Neural cell (in vitro differentiated cells): ENCODE measurements around the gene RAC2. TPM values are rescaled to one million over a fixed set of nuclear protein-coding genes. Genes with fewer than 3 reads are reported as not detected.

Source experiments
- H2AFZ ChIP-seq: fragments of 200-600, 300-800 bp; sonication (generic), shearing (Covaris generic); 2 replicates; pipeline ENCODE4 v1.6.0; 2014; ENCODE audit warnings: low read depth, mild to moderate bottlenecking, antibody characterized with exemption, low read length, moderate library complexity
- H3F3A ChIP-seq: fragments of 200-600 bp; shearing (Covaris generic); 2 replicates; pipeline ENCODE4 v1.6.1; 2016; ENCODE audit warnings: mild to moderate bottlenecking, moderate library complexity, mixed read lengths, antibody characterized with exemption, low read length; ENCODE audit not compliant: insufficient read depth, poor library complexity, severe bottlenecking
- H3K27ac ChIP-seq: fragments of 200-600, 300-800 bp; sonication (generic), shearing (Covaris generic); 2 replicates; pipeline ENCODE4 v1.5.1; 2014; ENCODE audit warnings: mild to moderate bottlenecking, low read length, moderate library complexity
- H3K27me3 ChIP-seq: fragments of 300-800, 200-600 bp; sonication (generic), shearing (Covaris generic); 2 replicates; pipeline ENCODE4 v1.6.0; 2014; ENCODE audit warnings: mild to moderate bottlenecking, low read depth, low read length, moderate library complexity; ENCODE audit not compliant: insufficient read depth
- H3K36me3 ChIP-seq: fragments of 300-800, 200-600 bp; sonication (generic), shearing (Covaris generic); 2 replicates; pipeline ENCODE4 v1.5.1; 2014; ENCODE audit warnings: mild to moderate bottlenecking, antibody characterized with exemption, low read length, moderate library complexity; ENCODE audit not compliant: insufficient read depth
- H3K4me2 ChIP-seq: fragments of 300-800, 200-600 bp; sonication (generic), shearing (Covaris generic); 2 replicates; pipeline ENCODE4 v1.6.0; 2014; ENCODE audit warnings: mild to moderate bottlenecking, low read length
- H3K4me3 ChIP-seq: fragments of 300-800, 200-600 bp; sonication (generic), shearing (Covaris generic); 2 replicates; pipeline ENCODE4 v1.5.1; 2014; ENCODE audit warnings: mild to moderate bottlenecking, low read length, moderate library complexity
- H3K79me2 ChIP-seq: fragments of 200-600 bp; shearing (Covaris generic); replicated peaks from 2 replicates; pipeline ENCODE4 v1.6.0; 2014; ENCODE audit warnings: mild to moderate bottlenecking, low read length, moderate library complexity; ENCODE audit not compliant: insufficient read depth
- H3K9ac ChIP-seq: fragments of 300-800, 200-600 bp; sonication (generic), shearing (Covaris generic); 2 replicates; pipeline ENCODE4 v1.6.1; 2016; ENCODE audit warnings: mild to moderate bottlenecking, low read length, mixed read lengths
- H3K9me2 ChIP-seq: fragments of 200-600 bp; shearing (Covaris generic); 2 replicates; pipeline ENCODE4 v1.6.1; 2016; ENCODE audit warnings: mild to moderate bottlenecking, low read length, mixed read lengths; ENCODE audit not compliant: insufficient read depth
- H3K9me3 ChIP-seq: fragments of 200-600, 300-800 bp; sonication (generic), shearing (Covaris generic); 2 replicates; pipeline ENCODE4 v1.6.1; 2016; ENCODE audit warnings: mild to moderate bottlenecking, mixed run types, low read length, moderate library complexity, mixed read lengths
- H4K20me1 ChIP-seq: fragments of 200-600 bp; shearing (Covaris generic); 2 replicates; pipeline ENCODE4 v1.6.1; 2016; ENCODE audit warnings: mild to moderate bottlenecking, mixed run types; ENCODE audit not compliant: insufficient read depth
- CTCF ChIP-seq: fragments of 450-650 bp; IDR thresholded peaks from 2 replicates; pipeline ENCODE4 v1.5.1; 2014; ENCODE audit warnings: antibody characterized with exemption, mild to moderate bottlenecking, moderate library complexity; ENCODE audit not compliant: poor library complexity, severe bottlenecking
- EP300 ChIP-seq: fragments of 450-650 bp; conservative IDR thresholded peaks from 2 replicates; pipeline ENCODE4 v1.6.1; 2014; ENCODE audit warnings: antibody characterized with exemption, mild to moderate bottlenecking, moderate library complexity; ENCODE audit not compliant: poor library complexity, severe bottlenecking
- EZH2 ChIP-seq: fragments of 200-600, 300-800 bp; shearing (Covaris generic), sonication (generic); IDR thresholded peaks from 2 replicates; pipeline ENCODE4 v1.6.1; 2014; ENCODE audit warnings: antibody characterized with exemption, low read length, borderline replicate concordance, mild to moderate bottlenecking; ENCODE audit not compliant: insufficient read depth, poor library complexity, severe bottlenecking
- MXI1 ChIP-seq: fragments of 450-650 bp; conservative IDR thresholded peaks from 2 replicates; pipeline ENCODE4 v1.6.1; 2014; ENCODE audit warnings: antibody characterized with exemption, mild to moderate bottlenecking; ENCODE audit not compliant: poor library complexity, severe bottlenecking
- POLR2AphosphoS5 ChIP-seq: IDR thresholded peaks from 2 replicates; pipeline ENCODE4 v1.6.1; 2012
- RAD21 ChIP-seq: fragments of 450-650 bp; conservative IDR thresholded peaks from 2 replicates; pipeline ENCODE4 v1.6.1; 2014; ENCODE audit warnings: antibody characterized with exemption, mild to moderate bottlenecking, moderate library complexity
- REST ChIP-seq: IDR thresholded peaks from 2 replicates; pipeline ENCODE4 v1.6.1; 2012; ENCODE audit warnings: borderline replicate concordance
- SMC3 ChIP-seq: fragments of 450-650 bp; conservative IDR thresholded peaks from 2 replicates; pipeline ENCODE4 v1.6.1; 2014; ENCODE audit warnings: antibody characterized with exemption, mild to moderate bottlenecking, moderate library complexity; ENCODE audit not compliant: poor library complexity
- TAF1 ChIP-seq: IDR thresholded peaks from 2 replicates; pipeline ENCODE4 v1.6.1; 2012; ENCODE audit warnings: low read depth
- polyA plus RNA-seq: library from polyadenylated mRNA; depleted of rRNA; stranded (reverse); fragments of >200 nt; gene quantifications from 2 replicates; pipeline ENCODE4 v1.2.3, GENCODE V29; 2014

Gene RAC2
- polyA plus RNA-seq, 1 donor from 2014 or later, result not detected

- Histone ChIP-seq H2AFZ (no peak overlapping the region), H3K27ac (no peak overlapping the region), H3K27me3 (no peaks in the 10 kb centered on the region), H3K9ac (no peak overlapping the region), H4K20me1 (no peaks in the 10 kb centered on the region), H3K9me2 (no peaks in the 10 kb centered on the region), H3K4me2 (no peak overlapping the region), H3K9me3 (no peaks in the 10 kb centered on the region), H3K79me2 (no peaks in the 10 kb centered on the region), H3F3A (no peaks in the 10 kb centered on the region), H3K4me3 (no peak overlapping the region), H3K36me3 (no peaks in the 10 kb centered on the region)
- no peak for TF ChIP-seq SMC3
- TF ChIP-seq CTCF, result no peak
- no peak for TF ChIP-seq EZH2
- TF ChIP-seq REST, result no peak
- no peak for TF ChIP-seq POLR2AphosphoS5
- TF ChIP-seq TAF1, result no peak
- TF ChIP-seq RAD21, result no peak
- TF ChIP-seq EP300, result no peak
These were observed 60.4 kb downstream of the RAC2 start for GRCh38 chr22:37183432-37184379.

GRCh38 chr22:37182949-37183245 is 61.2 kb downstream of the RAC2 start:
- Histone ChIP-seq H3K36me3 (no peaks in the 10 kb centered on the region), H3K27me3 (no peaks in the 10 kb centered on the region), H3K9me2 (no peaks in the 10 kb centered on the region), H3F3A (no peaks in the 10 kb centered on the region), H3K9ac (no peak overlapping the region), H4K20me1 (no peaks in the 10 kb centered on the region), H3K4me2 (no peak overlapping the region), H3K4me3 (no peak overlapping the region), H3K9me3 (no peaks in the 10 kb centered on the region), H3K27ac (no peak overlapping the region), H2AFZ (no peak overlapping the region), H3K79me2 (no peaks in the 10 kb centered on the region)
- TF ChIP-seq MXI1, result no peak
- no peak for TF ChIP-seq EP300
- no peak for TF ChIP-seq RAD21
- no peak for TF ChIP-seq REST
- TF ChIP-seq SMC3, result no peak
- TF ChIP-seq CTCF, result no peak
- no peak for TF ChIP-seq TAF1
- TF ChIP-seq POLR2AphosphoS5, result no peak
- TF ChIP-seq EZH2, result no peak
